ENCODE measurements around the gene LPIN3.

The LPIN3 gene

DNA sequence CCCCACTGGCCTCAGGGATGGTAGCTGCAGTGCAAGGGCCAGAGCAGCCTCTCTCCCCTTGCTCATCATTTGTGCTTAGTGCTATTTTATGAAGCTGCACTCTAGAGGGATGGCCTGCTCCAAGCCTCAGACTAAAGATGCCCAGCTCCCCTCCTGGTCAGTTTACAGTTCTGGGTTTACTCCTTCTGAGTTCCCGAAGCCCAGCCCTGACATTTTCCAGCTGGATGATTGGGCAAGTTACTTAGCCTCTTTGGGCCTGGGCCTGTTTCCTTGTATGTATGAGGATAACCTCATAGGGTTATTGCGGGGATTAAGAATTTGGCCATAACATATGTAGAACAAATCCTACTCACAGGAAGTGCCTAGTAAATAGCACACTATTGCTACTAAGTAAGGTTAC lies 57.8 kb downstream of the LPIN3 start:
- Histone ChIP-seq H3K9me3 (ENCODE audit: control insufficient read depth, insufficient read depth, low read depth, low read length) (no peaks in the 10 kb centered on the region), H3K4me3 (ENCODE audit: low read depth, low read length) (no peak overlapping the region), H3K27me3 (ENCODE audit: control insufficient read depth, insufficient read depth, low read length) (no peaks in the 10 kb centered on the region), H3K4me1 (ENCODE audit: control insufficient read depth, insufficient read depth, low read length) (peaks cover 14% of the 10 kb centered on the region), H3K9ac (ENCODE audit: low read length) (no peak overlapping the region), H3K36me3 (ENCODE audit: control insufficient read depth, insufficient read depth, low read length) (peaks cover 4% of the 10 kb centered on the region), H3K27ac (ENCODE audit: low read depth, low read length) (no peak overlapping the region)

- peaks cover 52% of the 10 kb centered on the region for H3K36me3 ChIP-seq (ENCODE audit: control insufficient read depth, insufficient read depth, low read length)
Measured at GRCh38 chr20:41403604-41404003, 63.0 kb downstream of the LPIN3 start.

DNA sequence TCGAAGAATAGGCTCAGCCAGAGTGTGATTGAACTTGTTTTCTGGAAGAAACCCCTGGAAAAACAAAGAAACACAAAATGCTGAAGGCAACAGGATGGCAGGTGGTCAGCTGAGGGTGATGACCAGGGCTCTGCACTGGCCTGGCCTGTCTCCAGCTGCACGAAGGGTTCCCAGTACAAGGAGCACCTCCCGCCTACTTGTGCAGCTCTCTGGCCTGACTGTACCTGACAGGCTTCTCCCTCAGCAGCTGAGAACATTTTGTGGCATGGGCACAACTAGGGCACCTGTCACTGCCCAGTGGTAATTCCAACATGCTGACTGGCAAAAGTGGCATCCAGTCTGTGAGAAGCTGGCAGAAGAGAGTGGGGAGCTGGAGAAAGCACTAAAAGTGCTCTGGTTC lies 64.8 kb downstream of the LPIN3 start:
- Histone ChIP-seq H3K9me3 (ENCODE audit: control insufficient read depth, insufficient read depth, low read depth, low read length) (no peaks in the 10 kb centered on the region), H3K27me3 (ENCODE audit: control insufficient read depth, insufficient read depth, low read length) (no peaks in the 10 kb centered on the region), H3K4me3 (ENCODE audit: low read depth, low read length) (no peak overlapping the region), H3K4me1 (ENCODE audit: control insufficient read depth, insufficient read depth, low read length) (no peaks in the 10 kb centered on the region), H3K27ac (ENCODE audit: low read depth, low read length) (no peak overlapping the region), H3K36me3 (ENCODE audit: control insufficient read depth, insufficient read depth, low read length) (peaks cover 71% of the 10 kb centered on the region), H3K9ac (ENCODE audit: low read length) (no peak overlapping the region)

More at GRCh38 chr20:41403604-41404003, 63.0 kb downstream of the LPIN3 start:
- no peak overlapping the region for H3K4me3 ChIP-seq (ENCODE audit: low read depth, low read length)
- H3K27ac ChIP-seq (ENCODE audit: low read depth, low read length), result no peak overlapping the region
- no peak overlapping the region for H3K9ac ChIP-seq (ENCODE audit: low read length)
- H3K9me3 ChIP-seq (ENCODE audit: control insufficient read depth, insufficient read depth, low read depth, low read length), result no peaks in the 10 kb centered on the region
- H3K4me1 ChIP-seq (ENCODE audit: control insufficient read depth, insufficient read depth, low read length), result no peaks in the 10 kb centered on the region
- no peaks in the 10 kb centered on the region for H3K27me3 ChIP-seq (ENCODE audit: control insufficient read depth, insufficient read depth, low read length)

GRCh38 chr20:41406353-41406752 lies 65.7 kb downstream of the LPIN3 start:
- peaks cover 80% of the 10 kb centered on the region for H3K36me3 ChIP-seq (ENCODE audit: control insufficient read depth, insufficient read depth, low read length)
- H3K27ac ChIP-seq (ENCODE audit: low read depth, low read length), result no peak overlapping the region
- H3K4me3 ChIP-seq (ENCODE audit: low read depth, low read length), result no peak overlapping the region
- no peak overlapping the region for H3K9ac ChIP-seq (ENCODE audit: low read length)
- H3K4me1 ChIP-seq (ENCODE audit: control insufficient read depth, insufficient read depth, low read length), result no peaks in the 10 kb centered on the region
- no peaks in the 10 kb centered on the region for H3K9me3 ChIP-seq (ENCODE audit: control insufficient read depth, insufficient read depth, low read depth, low read length)
- H3K27me3 ChIP-seq (ENCODE audit: control insufficient read depth, insufficient read depth, low read length), result no peaks in the 10 kb centered on the region

- Histone ChIP-seq H3K27ac (ENCODE audit: low read depth, low read length) (no peak overlapping the region), H3K9me3 (ENCODE audit: control insufficient read depth, insufficient read depth, low read depth, low read length) (no peaks in the 10 kb centered on the region), H3K36me3 (ENCODE audit: control insufficient read depth, insufficient read depth, low read length) (peaks cover 86% of the 10 kb centered on the region), H3K4me3 (ENCODE audit: low read depth, low read length) (no peak overlapping the region), H3K9ac (ENCODE audit: low read length) (peak overlapping the region; percentile 15), H3K27me3 (ENCODE audit: control insufficient read depth, insufficient read depth, low read length) (no peaks in the 10 kb centered on the region), H3K4me1 (ENCODE audit: control insufficient read depth, insufficient read depth, low read length) (no peaks in the 10 kb centered on the region)
Measured at GRCh38 chr20:41406896-41407444, 66.3 kb downstream of the LPIN3 start.

DNA sequence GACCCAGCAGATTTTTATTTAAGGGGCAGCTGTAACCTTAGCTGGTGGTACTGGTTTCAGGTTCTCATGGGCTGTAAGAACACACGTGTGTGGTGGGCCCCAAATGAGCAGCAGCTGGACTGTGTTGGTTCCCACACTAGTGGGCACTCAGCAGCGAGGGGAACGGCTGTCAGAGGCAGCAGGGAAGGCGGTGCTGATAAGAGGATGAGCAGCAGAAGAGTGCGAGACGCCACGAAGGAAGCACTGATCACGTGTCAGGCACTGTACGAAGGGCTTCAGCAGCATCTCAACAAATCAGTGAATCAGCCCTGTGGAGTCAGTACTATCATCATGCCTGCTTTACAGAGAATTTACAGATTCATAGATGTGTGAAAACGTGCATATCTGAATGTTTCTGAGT lies 67.0 kb downstream of the LPIN3 start:
- no peak overlapping the region for H3K27ac ChIP-seq (ENCODE audit: low read depth, low read length)
- H3K27me3 ChIP-seq (ENCODE audit: control insufficient read depth, insufficient read depth, low read length), result no peaks in the 10 kb centered on the region
- no peak overlapping the region for H3K9ac ChIP-seq (ENCODE audit: low read length)
- no peaks in the 10 kb centered on the region for H3K9me3 ChIP-seq (ENCODE audit: control insufficient read depth, insufficient read depth, low read depth, low read length)
- no peaks in the 10 kb centered on the region for H3K4me1 ChIP-seq (ENCODE audit: control insufficient read depth, insufficient read depth, low read length)
- H3K4me3 ChIP-seq (ENCODE audit: low read depth, low read length), result no peak overlapping the region
- peaks cover 92% of the 10 kb centered on the region for H3K36me3 ChIP-seq (ENCODE audit: control insufficient read depth, insufficient read depth, low read length)

GRCh38 chr20:41408156-41408794 lies 67.7 kb downstream of the LPIN3 start:
- H3K4me1 ChIP-seq (ENCODE audit: control insufficient read depth, insufficient read depth, low read length), result no peaks in the 10 kb centered on the region
- H3K27me3 ChIP-seq (ENCODE audit: control insufficient read depth, insufficient read depth, low read length), result no peaks in the 10 kb centered on the region
- H3K9ac ChIP-seq (ENCODE audit: low read length), result no peak overlapping the region
- H3K27ac ChIP-seq (ENCODE audit: low read depth, low read length), result no peak overlapping the region
- H3K36me3 ChIP-seq (ENCODE audit: control insufficient read depth, insufficient read depth, low read length), result peaks cover 96% of the 10 kb centered on the region
- no peak overlapping the region for H3K4me3 ChIP-seq (ENCODE audit: low read depth, low read length)
- no peaks in the 10 kb centered on the region for H3K9me3 ChIP-seq (ENCODE audit: control insufficient read depth, insufficient read depth, low read depth, low read length)

GRCh38 chr20:41408986-41409385 lies 68.4 kb downstream of the LPIN3 start:
- Histone ChIP-seq H3K27me3 (ENCODE audit: control insufficient read depth, insufficient read depth, low read length) (no peaks in the 10 kb centered on the region), H3K4me1 (ENCODE audit: control insufficient read depth, insufficient read depth, low read length) (no peaks in the 10 kb centered on the region), H3K9me3 (ENCODE audit: control insufficient read depth, insufficient read depth, low read depth, low read length) (no peaks in the 10 kb centered on the region), H3K9ac (ENCODE audit: low read length) (no peak overlapping the region), H3K36me3 (ENCODE audit: control insufficient read depth, insufficient read depth, low read length) (peaks cover 97% of the 10 kb centered on the region), H3K4me3 (ENCODE audit: low read depth, low read length) (no peak overlapping the region), H3K27ac (ENCODE audit: low read depth, low read length) (no peak overlapping the region)
